WTC11 (cell line): ENCODE results near the gene ANKRD65. TPM values are rescaled to one million over a fixed set of nuclear protein-coding genes. Genes with fewer than 3 reads are reported as not detected.
"Not testable (repeated sequence)": the region's sequence is repeated elsewhere in the genome, so short reads cannot be mapped to it uniquely, and the experiment has no call there.

ENCODE experiments used
- ATAC-seq: fragments of 200-7000 bp; cut with Tn5 transposase; 2 replicates; pipeline ENCODE4 v1.10.0; 2021; ENCODE audit warnings: mild to moderate bottlenecking, moderate library complexity
- Bru-seq: library from RNA; stranded (reverse); fragments of 400-500 nt; gene quantifications from one replicate; lab custom pipeline; 2021; lab: Mats Ljungman, UMichigan
- CTCF ChIA-PET: fragments of 300-600 bp; sonication (Branson Sonifier 250); formaldehyde crosslinking; loops from one replicate; lab custom pipeline; 2021; ENCODE audit warnings: antibody characterized with exemption; lab: Charles Lee
- POLR2A ChIA-PET: fragments of 350-600 bp; sonication (Branson Sonifier 250); formaldehyde crosslinking; loops from one replicate; lab custom pipeline; 2021; ENCODE audit warnings: antibody characterized with exemption; lab: Charles Lee
- DNase-seq: peaks from one replicate; pipeline ENCODE4 v3.0.0; 2021; ENCODE audit warnings: low spot score
- H3K27ac Mint-ChIP-seq: 2 replicates; pipeline ENCODE4 v1.8.0; 2021; ENCODE audit warnings: mixed read lengths
- H3K27me3 Mint-ChIP-seq: 2 replicates; pipeline ENCODE4 v1.8.0; 2021; ENCODE audit warnings: low read depth, mild to moderate bottlenecking, moderate library complexity, mixed read lengths
- H3K36me3 Mint-ChIP-seq: 2 replicates; pipeline ENCODE4 v1.8.0; 2021; ENCODE audit warnings: mixed read lengths
- H3K4me1 Mint-ChIP-seq: 2 replicates; pipeline ENCODE4 v1.8.0; 2022; ENCODE audit warnings: mixed read lengths
- H3K4me3 Mint-ChIP-seq: 2 replicates; pipeline ENCODE4 v1.8.0; 2021; ENCODE audit warnings: mild to moderate bottlenecking, moderate library complexity, mixed read lengths
- H3K9me3 Mint-ChIP-seq: 2 replicates; pipeline ENCODE4 v1.8.0; 2021; ENCODE audit warnings: mixed read lengths
- CREB1 ChIP-seq: sonication (generic); formaldehyde crosslinking; IDR thresholded peaks from 2 replicates; pipeline ENCODE4 v1.8.0; 2023; ENCODE audit warnings: mild to moderate bottlenecking, missing genetic modification reagents
- CREM ChIP-seq: sonication (generic); formaldehyde crosslinking; IDR thresholded peaks from 2 replicates; pipeline ENCODE4 v1.8.1; 2022; ENCODE audit warnings: mild to moderate bottlenecking, missing genetic modification reagents, moderate library complexity
- FOXJ3 ChIP-seq: sonication (generic); formaldehyde crosslinking; IDR thresholded peaks from 2 replicates; pipeline ENCODE4 v1.9.0; 2021; ENCODE audit warnings: missing genetic modification reagents, mild to moderate bottlenecking, borderline replicate concordance
- FOXK1 ChIP-seq: sonication (generic); formaldehyde crosslinking; IDR thresholded peaks from 2 replicates; pipeline ENCODE4 v1.8.0; 2022; ENCODE audit warnings: mild to moderate bottlenecking, moderate library complexity, missing genetic modification reagents
- KAT7 ChIP-seq: sonication (generic); formaldehyde crosslinking; IDR thresholded peaks from 2 replicates; pipeline ENCODE4 v1.8.1; 2023; ENCODE audit warnings: missing genetic modification reagents, mild to moderate bottlenecking, borderline replicate concordance
- MYBL2 ChIP-seq: sonication (generic); formaldehyde crosslinking; IDR thresholded peaks from 2 replicates; pipeline ENCODE4 v1.8.1; 2023; ENCODE audit warnings: mild to moderate bottlenecking, moderate library complexity, missing genetic modification reagents
- NR1H2 ChIP-seq: sonication (generic); formaldehyde crosslinking; IDR thresholded peaks from 2 replicates; pipeline ENCODE4 v1.9.0; 2021; ENCODE audit warnings: mild to moderate bottlenecking, moderate library complexity, missing genetic modification reagents
- PRRX2 ChIP-seq: fragments of 250-450 bp; sonication (Bioruptor Pico); IDR thresholded peaks from 2 replicates; pipeline ENCODE4 v1.8.0; 2021; ENCODE audit warnings: mild to moderate bottlenecking
- TEAD1 ChIP-seq: sonication (generic); formaldehyde crosslinking; IDR thresholded peaks from 2 replicates; pipeline ENCODE4 v1.8.0; 2022; ENCODE audit warnings: mild to moderate bottlenecking, missing genetic modification reagents
- TP53 ChIP-seq: sonication (generic); formaldehyde crosslinking; IDR thresholded peaks from 2 replicates; pipeline ENCODE4 v1.8.1; 2023; ENCODE audit warnings: mild to moderate bottlenecking, missing genetic modification reagents
- ZNF121 ChIP-seq: sonication (generic); formaldehyde crosslinking; IDR thresholded peaks from 2 replicates; pipeline ENCODE4 v1.8.0; 2023; ENCODE audit warnings: missing genetic modification reagents
- ZNF263 ChIP-seq: sonication (generic); formaldehyde crosslinking; IDR thresholded peaks from 2 replicates; pipeline ENCODE4 v1.8.1; 2022; ENCODE audit warnings: low read depth, mild to moderate bottlenecking, moderate library complexity, missing genetic modification reagents
- ZNF423 ChIP-seq: fragments of 250-450 bp; sonication (Bioruptor Pico); IDR thresholded peaks from 2 replicates; pipeline ENCODE4 v2.1.2; 2022; ENCODE audit warnings: mild to moderate bottlenecking, moderate library complexity
- long read RNA-seq, 3 experiments: library from RNA in 1 of 3; library from capped mRNA in 1 of 3; library from polyadenylated mRNA in 1 of 3; unstranded in 2 of 3; stranded (forward) in 1 of 3; transcript quantifications; one replicate each; pipeline ENCODE4 v2.0.0, GENCODE V29; 2021
- total RNA-seq: library from RNA; stranded (reverse); gene quantifications from 3 replicates; pipeline ENCODE4 v1.2.3, GENCODE V29; 2021
- TF ChIP-seq, protein P1 (sequence below): fragments of 250-450 bp; sonication (Bioruptor Pico); IDR thresholded peaks from 2 replicates; pipeline ENCODE4 v1.9.0; 2021; ENCODE audit warnings: mild to moderate bottlenecking
- TF ChIP-seq, protein P2 (sequence below): sonication (generic); formaldehyde crosslinking; IDR thresholded peaks from 2 replicates; pipeline ENCODE4 v1.8.0; 2023; ENCODE audit warnings: missing genetic modification reagents
- TF ChIP-seq, protein P3 (sequence below): sonication (generic); formaldehyde crosslinking; IDR thresholded peaks from 2 replicates; pipeline ENCODE4 v1.8.1; 2022; ENCODE audit warnings: mild to moderate bottlenecking, moderate library complexity, missing genetic modification reagents
- TF ChIP-seq, protein P4 (sequence below): sonication (generic); formaldehyde crosslinking; IDR thresholded peaks from 2 replicates; pipeline ENCODE4 v1.8.1; 2022; ENCODE audit warnings: mild to moderate bottlenecking, missing genetic modification reagents, moderate library complexity, borderline replicate concordance

Gene ANKRD65
- total RNA-seq (1.6 to 2.8 TPM (median 1.9 TPM) in 3 replicates), Bru-seq, nascent RNA (percentile 25 among the genes with signal in this experiment)
- long read RNA-seq, experiment 1, partial matches to known transcripts: 4 of 7 reads
- long read RNA-seq, experiment 1, other reads (novel, unspliced or antisense): 1 of 7 reads
- long read RNA-seq, experiment 2, partial matches to known transcripts: 2 of 4 reads
- long read RNA-seq, experiment 2, other reads (novel, unspliced or antisense): 2 of 4 reads
- long read RNA-seq, experiment 3, partial matches to known transcripts: 0 of 1 reads
- long read RNA-seq, experiment 3, other reads (novel, unspliced or antisense): 0 of 1 reads

DNA sequence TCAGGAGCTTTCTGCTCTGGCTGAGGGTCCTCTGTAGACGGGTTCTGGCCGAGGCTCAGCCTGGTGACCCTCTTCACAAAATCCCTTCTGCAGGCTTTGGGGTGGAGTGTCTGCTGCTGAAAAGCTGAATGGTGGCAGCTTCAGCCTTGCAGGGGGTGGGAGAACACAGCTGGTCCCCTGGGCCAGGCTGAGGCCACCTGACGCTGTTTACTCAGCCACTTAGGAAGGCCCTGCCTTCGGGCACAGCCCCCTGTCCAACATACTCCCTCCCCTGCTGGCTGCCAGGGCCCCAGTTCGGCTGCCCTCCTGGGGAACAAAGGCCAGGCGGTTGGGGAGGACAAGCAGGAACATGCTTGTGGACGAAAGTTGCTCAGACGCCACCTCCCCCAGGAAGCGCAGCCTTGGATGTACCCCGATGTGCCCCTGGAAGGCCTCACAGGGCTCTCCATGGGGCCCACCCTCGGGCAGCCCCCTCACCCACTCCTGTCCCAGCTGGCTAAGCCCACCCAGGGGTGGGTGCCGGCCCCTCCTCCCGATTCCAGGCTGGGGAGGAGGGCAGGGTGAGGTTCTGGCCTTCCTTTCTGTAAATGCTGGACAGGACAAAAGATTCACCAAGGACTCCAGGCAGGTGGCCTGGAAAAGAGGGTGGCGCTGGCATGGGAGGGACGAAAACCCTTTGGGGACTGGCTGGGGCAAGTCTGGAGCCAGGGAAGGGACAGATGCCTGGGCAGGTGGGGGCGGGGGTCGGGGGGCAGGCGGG, at the start of gene ANKRD65:
ANKRD65 (minus strand) TSS at position 130 of the 760 bp plus-strand sequence. CDS start 271 bp downstream, outside the sequence.
- Mint-ChIP-seq H3K9me3 (no peaks in the 10 kb centered on the region), H3K27ac (no peak within 1 kb of the TSS), H3K36me3 (no peaks in the 10 kb centered on the region), H3K27me3 (peaks cover 2% of the 10 kb centered on the region; the same call in 1 of the 2 replicates)
- CTCF ChIA-PET: interaction anchor here (1.1 to 1.6 kb wide), 3 partner anchors 12 to 19 kb away, joined by 4 to 6 read pairs (median 5); no protein-coding TSS in a partner anchor
- ATAC-seq: no peak
- TF ChIP-seq, protein P1, sequence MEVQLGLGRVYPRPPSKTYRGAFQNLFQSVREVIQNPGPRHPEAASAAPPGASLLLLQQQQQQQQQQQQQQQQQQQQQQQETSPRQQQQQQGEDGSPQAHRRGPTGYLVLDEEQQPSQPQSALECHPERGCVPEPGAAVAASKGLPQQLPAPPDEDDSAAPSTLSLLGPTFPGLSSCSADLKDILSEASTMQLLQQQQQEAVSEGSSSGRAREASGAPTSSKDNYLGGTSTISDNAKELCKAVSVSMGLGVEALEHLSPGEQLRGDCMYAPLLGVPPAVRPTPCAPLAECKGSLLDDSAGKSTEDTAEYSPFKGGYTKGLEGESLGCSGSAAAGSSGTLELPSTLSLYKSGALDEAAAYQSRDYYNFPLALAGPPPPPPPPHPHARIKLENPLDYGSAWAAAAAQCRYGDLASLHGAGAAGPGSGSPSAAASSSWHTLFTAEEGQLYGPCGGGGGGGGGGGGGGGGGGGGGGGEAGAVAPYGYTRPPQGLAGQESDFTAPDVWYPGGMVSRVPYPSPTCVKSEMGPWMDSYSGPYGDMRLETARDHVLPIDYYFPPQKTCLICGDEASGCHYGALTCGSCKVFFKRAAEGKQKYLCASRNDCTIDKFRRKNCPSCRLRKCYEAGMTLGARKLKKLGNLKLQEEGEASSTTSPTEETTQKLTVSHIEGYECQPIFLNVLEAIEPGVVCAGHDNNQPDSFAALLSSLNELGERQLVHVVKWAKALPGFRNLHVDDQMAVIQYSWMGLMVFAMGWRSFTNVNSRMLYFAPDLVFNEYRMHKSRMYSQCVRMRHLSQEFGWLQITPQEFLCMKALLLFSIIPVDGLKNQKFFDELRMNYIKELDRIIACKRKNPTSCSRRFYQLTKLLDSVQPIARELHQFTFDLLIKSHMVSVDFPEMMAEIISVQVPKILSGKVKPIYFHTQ (CRISPR knock-in tag): no peak
- TF ChIP-seq ZNF423 (peak; percentile 49), PRRX2 (CRISPR knock-in tag) (no peak)
- TF ChIP-seq, all 79 proteins: peak for 1
- peak within 1 kb of the TSS; percentile 34 for H3K4me3 Mint-ChIP-seq
- peaks cover 39% of the 10 kb centered on the region for H3K4me1 Mint-ChIP-seq
- DNase-seq: peak; percentile 15
- POLR2A ChIA-PET: no interaction called here

DNA sequence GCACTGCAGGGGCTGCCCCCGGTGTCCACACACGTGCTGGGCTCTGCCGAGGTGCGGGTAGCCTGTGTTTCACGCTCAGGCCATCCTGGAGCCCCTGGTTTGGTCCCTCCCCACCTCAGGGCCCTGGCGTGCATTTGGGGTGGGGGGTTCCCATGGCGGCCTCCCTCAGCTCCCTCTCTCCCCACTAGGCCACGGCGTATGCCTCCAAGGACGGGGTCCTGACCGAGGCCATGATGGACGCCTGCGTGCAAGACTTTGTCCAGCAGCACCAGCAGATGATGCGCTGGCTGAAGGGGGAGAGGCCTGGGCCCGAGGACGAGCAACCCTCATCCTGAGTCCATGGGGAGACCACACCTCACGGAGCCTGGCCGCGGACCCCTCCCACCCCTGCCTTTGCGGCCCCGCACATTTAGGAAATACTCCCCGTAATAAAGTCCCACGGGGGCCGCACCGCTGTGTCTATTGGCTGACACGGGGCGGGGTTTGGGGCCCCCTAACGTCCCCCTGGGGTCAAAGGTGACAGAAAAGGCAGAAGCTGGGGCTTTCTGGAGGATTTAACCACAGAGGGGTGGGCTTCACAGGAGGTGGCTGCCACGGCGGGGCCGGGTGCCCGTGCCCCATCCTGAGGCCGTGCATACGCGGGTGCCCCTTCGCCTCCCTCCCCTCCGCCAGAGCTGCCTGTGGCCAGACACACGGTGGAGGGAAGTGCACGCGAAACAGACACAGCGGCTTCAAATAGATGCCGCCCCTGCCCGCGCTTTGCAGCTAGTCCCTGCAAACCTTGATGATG, 47.3 kb upstream of the ANKRD65 start:
- CTCF ChIA-PET, H3K9me3 Mint-ChIP-seq, H3K27ac Mint-ChIP-seq, H3K4me3 Mint-ChIP-seq, H3K27me3 Mint-ChIP-seq, ATAC-seq, H3K36me3 Mint-ChIP-seq, DNase-seq, POLR2A ChIA-PET, H3K4me1 Mint-ChIP-seq: not testable (repeated sequence)

DNA sequence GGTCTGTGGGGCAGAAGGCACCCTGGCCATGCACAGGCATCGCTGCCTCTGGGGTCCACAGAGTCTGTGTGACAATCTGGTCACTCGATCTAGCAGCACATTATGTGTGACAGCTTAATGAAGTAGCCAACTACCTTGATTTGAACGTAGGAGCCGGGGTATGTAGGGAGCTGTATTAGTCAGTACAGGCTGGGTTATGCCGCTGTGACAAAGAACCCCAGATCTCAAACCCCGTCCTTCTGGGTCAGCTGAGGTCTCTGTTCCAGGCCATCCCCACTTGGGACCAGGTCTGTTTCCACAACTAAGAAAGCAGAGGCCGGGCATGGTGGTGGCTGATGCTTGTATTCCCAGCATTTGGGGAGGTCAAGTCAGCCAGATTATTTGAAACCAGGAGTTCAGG, 42.2 kb upstream of the ANKRD65 start:
- no peak for ATAC-seq
- no peak for DNase-seq
- H3K4me3 Mint-ChIP-seq: no peak overlapping the region
- H3K36me3 Mint-ChIP-seq: no peaks in the 10 kb centered on the region
- ChIA-PET CTCF (no interaction called here), POLR2A (no interaction called here)
- H3K4me1 Mint-ChIP-seq: no peaks in the 10 kb centered on the region
- H3K9me3 Mint-ChIP-seq: no peaks in the 10 kb centered on the region
- TF ChIP-seq ZNF423 (no peak), FOXK1 (no peak), MYBL2 (CRISPR knock-in tag) (no peak), TP53 (no peak), FOXJ3 (CRISPR knock-in tag) (no peak), TEAD1 (CRISPR knock-in tag) (no peak), CREM (CRISPR knock-in tag) (no peak), CREB1 (CRISPR knock-in tag) (no peak), KAT7 (no peak), NR1H2 (CRISPR knock-in tag) (no peak), ZNF263 (no peak), ZNF121 (CRISPR knock-in tag) (no peak)
- TF ChIP-seq, protein P2, sequence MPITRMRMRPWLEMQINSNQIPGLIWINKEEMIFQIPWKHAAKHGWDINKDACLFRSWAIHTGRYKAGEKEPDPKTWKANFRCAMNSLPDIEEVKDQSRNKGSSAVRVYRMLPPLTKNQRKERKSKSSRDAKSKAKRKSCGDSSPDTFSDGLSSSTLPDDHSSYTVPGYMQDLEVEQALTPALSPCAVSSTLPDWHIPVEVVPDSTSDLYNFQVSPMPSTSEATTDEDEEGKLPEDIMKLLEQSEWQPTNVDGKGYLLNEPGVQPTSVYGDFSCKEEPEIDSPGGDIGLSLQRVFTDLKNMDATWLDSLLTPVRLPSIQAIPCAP: no peak
- TF ChIP-seq, protein P3, sequence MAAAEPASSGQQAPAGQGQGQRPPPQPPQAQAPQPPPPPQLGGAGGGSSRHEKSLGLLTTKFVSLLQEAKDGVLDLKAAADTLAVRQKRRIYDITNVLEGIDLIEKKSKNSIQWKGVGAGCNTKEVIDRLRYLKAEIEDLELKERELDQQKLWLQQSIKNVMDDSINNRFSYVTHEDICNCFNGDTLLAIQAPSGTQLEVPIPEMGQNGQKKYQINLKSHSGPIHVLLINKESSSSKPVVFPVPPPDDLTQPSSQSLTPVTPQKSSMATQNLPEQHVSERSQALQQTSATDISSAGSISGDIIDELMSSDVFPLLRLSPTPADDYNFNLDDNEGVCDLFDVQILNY (CRISPR knock-in tag): no peak
- TF ChIP-seq, protein P1 (CRISPR knock-in tag): no peak
- TF ChIP-seq, protein P4, sequence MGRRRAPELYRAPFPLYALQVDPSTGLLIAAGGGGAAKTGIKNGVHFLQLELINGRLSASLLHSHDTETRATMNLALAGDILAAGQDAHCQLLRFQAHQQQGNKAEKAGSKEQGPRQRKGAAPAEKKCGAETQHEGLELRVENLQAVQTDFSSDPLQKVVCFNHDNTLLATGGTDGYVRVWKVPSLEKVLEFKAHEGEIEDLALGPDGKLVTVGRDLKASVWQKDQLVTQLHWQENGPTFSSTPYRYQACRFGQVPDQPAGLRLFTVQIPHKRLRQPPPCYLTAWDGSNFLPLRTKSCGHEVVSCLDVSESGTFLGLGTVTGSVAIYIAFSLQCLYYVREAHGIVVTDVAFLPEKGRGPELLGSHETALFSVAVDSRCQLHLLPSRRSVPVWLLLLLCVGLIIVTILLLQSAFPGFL (CRISPR knock-in tag): no peak
- no peak overlapping the region for H3K27ac Mint-ChIP-seq
- H3K27me3 Mint-ChIP-seq: no peaks in the 10 kb centered on the region
